K562 (cell line): ENCODE results near the gene PAFAH1B1. TPM values are rescaled to one million over a fixed set of nuclear protein-coding genes. Genes with fewer than 3 reads are reported as not detected.

Source experiments
- ATAC-seq: fragments of 200-7000 bp; cut with Tn5 transposase; 3 replicates; pipeline ENCODE4 v1.9.1; 2020; ENCODE audit warnings: moderate library complexity
- BruUV-seq: library from RNA; stranded (reverse); fragments of 400-500 nt; replicated peaks from 2 replicates; lab custom pipeline; 2021; lab: Mats Ljungman, UMichigan
- CTCF ChIA-PET: fragments of 300-600 bp; formaldehyde crosslinking; extraction: SDS; loops from one replicate; lab custom pipeline; 2021; ENCODE audit warnings: low intra/inter-chr PET ratio; lab: Yijun Ruan, JAX
- POLR2A ChIA-PET: fragments of 300-600, 350-650 bp; sonication (Branson Sonifier 250); formaldehyde crosslinking; extraction: SDS; loops from one replicate; lab custom pipeline; 2021; ENCODE audit warnings: antibody characterized with exemption, inconsistent platforms; lab: Yijun Ruan, JAX
- DNase-seq, 4 experiments: peaks; one replicate each; pipeline versions ENCODE4 v3.0.0 to v3.0.0-alpha.2; 2011 to 2018; ENCODE audit warnings: low spot score in 3 of 4, mixed read lengths in 3 of 4; ENCODE audit errors: extremely low read depth in 1 of 4
- FAIRE-seq: peaks from 2 replicates; lab custom pipeline; 2011; peaks lifted over from hg19 to GRCh38; lab: Jason Lieb, UNC
- H2AFZ ChIP-seq: 2 replicates; pipeline ENCODE4 v1.6.0; 2011; ENCODE audit warnings: low read depth, low read length, control low read depth, inconsistent platforms
- H3K27ac ChIP-seq: fragments of 200-600 bp; 3 replicates; pipeline ENCODE4 v1.8.0; 2011; ENCODE audit warnings: low read depth, mild to moderate bottlenecking, control low read depth, inconsistent platforms, low read length, moderate library complexity, mixed read lengths; ENCODE audit errors: extremely low read depth
- H3K27me3 ChIP-seq, 2 experiments: fragments of 300-600 bp in 1 of 2; 2 replicates in 1 of 2; 3 replicates in 1 of 2; pipeline versions ENCODE4 v1.6.0 to v1.8.0; 2011; ENCODE audit warnings: inconsistent platforms in 2 of 2, low read length in 2 of 2, mild to moderate bottlenecking in 1 of 2, mixed read lengths in 1 of 2, moderate library complexity in 1 of 2; ENCODE audit not compliant: control insufficient read depth in 2 of 2, insufficient read depth in 2 of 2
- H3K36me3 ChIP-seq: fragments of 300-600 bp; 3 replicates; pipeline ENCODE4 v1.8.0; 2011; ENCODE audit warnings: mild to moderate bottlenecking, low read length, inconsistent platforms; ENCODE audit not compliant: control insufficient read depth, insufficient read depth
- H3K4me1 ChIP-seq, 2 experiments: fragments of 200-600 bp in 1 of 2; replicated peaks in 1 of 2; 2 replicates in 1 of 2; 3 replicates in 1 of 2; pipeline versions ENCODE4 v1.5.1 to v1.8.0; 2011; ENCODE audit warnings: inconsistent platforms in 2 of 2, low read length in 2 of 2, mild to moderate bottlenecking in 1 of 2, mixed read lengths in 1 of 2, moderate library complexity in 1 of 2; ENCODE audit not compliant: control insufficient read depth in 2 of 2, insufficient read depth in 2 of 2
- H3K4me2 ChIP-seq: 2 replicates; pipeline ENCODE4 v1.6.1; 2011; ENCODE audit warnings: low read length, control low read depth, inconsistent platforms, mixed read lengths; ENCODE audit not compliant: insufficient read depth
- H3K4me3 ChIP-seq: fragments of 200-600 bp; sonication (generic), shearing (Covaris generic); 2 replicates; pipeline ENCODE4 v1.5.1; 2016; ENCODE audit warnings: control low read depth, inconsistent platforms
- H3K79me2 ChIP-seq: fragments of 200-600 bp; 3 replicates; pipeline ENCODE4 v1.8.0; 2011; ENCODE audit warnings: low read length, inconsistent platforms; ENCODE audit not compliant: control insufficient read depth, insufficient read depth
- H3K9ac ChIP-seq, 2 experiments: 2 replicates each; pipeline versions ENCODE4 v1.6.0 to v1.6.1; 2011; ENCODE audit warnings: low read depth in 2 of 2, low read length in 2 of 2, control low read depth in 1 of 2, inconsistent platforms in 1 of 2, mild to moderate bottlenecking in 1 of 2, mixed read lengths in 1 of 2; ENCODE audit not compliant: insufficient read depth in 1 of 2
- H3K9me1 ChIP-seq: one replicate; pipeline ENCODE4 v1.6.0; 2011; ENCODE audit warnings: inconsistent platforms, mild to moderate bottlenecking, low read length, moderate library complexity; ENCODE audit not compliant: control insufficient read depth, insufficient read depth
- H3K9me3 ChIP-seq: replicated peaks from 2 replicates; pipeline ENCODE4 v1.5.1; 2011; ENCODE audit warnings: low read depth, low read length, inconsistent platforms; ENCODE audit not compliant: control insufficient read depth, insufficient read depth
- H4K20me1 ChIP-seq: replicated peaks from 2 replicates; pipeline ENCODE4 v1.6.1; 2011; ENCODE audit warnings: low read length, inconsistent platforms, mixed read lengths; ENCODE audit not compliant: control insufficient read depth, insufficient read depth
- CREBBP ChIP-seq: IDR thresholded peaks from one replicate; pipeline ENCODE4 v1.6.1; 2012; ENCODE audit warnings: low read depth, mild to moderate bottlenecking, control low read depth, inconsistent platforms, low read length
- ELF4 ChIP-seq: fragments of 450-650 bp; formaldehyde crosslinking; IDR thresholded peaks from 2 replicates; pipeline ENCODE4 v1.4.0; 2022; ENCODE audit warnings: missing genetic modification characterization
- ETV1 ChIP-seq: fragments of 450-650 bp; conservative IDR thresholded peaks from 2 replicates; pipeline ENCODE4 v1.6.1; 2016; ENCODE audit warnings: missing genetic modification characterization, control low read depth, low read depth, missing compliant biosample characterization
- KDM5B ChIP-seq: fragments of 200-600 bp; sonication (generic); IDR thresholded peaks from 2 replicates; pipeline ENCODE4 v1.6.1; 2012; ENCODE audit warnings: low read depth, mild to moderate bottlenecking, moderate library complexity, low read length, control low read depth, inconsistent platforms; ENCODE audit not compliant: insufficient replicate concordance
- SIN3B ChIP-seq: fragments of 450-650 bp; IDR thresholded peaks from 2 replicates; pipeline ENCODE4 v1.6.1; 2017; ENCODE audit warnings: low read depth, mild to moderate bottlenecking, moderate library complexity
- SMAD1 ChIP-seq: fragments of 150-350 bp; IDR thresholded peaks from 2 replicates; pipeline ENCODE4 v1.6.1; 2014; ENCODE audit warnings: low read length, low read depth; ENCODE audit not compliant: partially characterized antibody
- TFAP4 ChIP-seq: sonication (generic); formaldehyde crosslinking; IDR thresholded peaks from 2 replicates; pipeline ENCODE4 v1.8.0; 2022; ENCODE audit warnings: missing genetic modification reagents, mild to moderate bottlenecking, moderate library complexity, borderline replicate concordance
- ZBTB5 ChIP-seq: fragments of 450-650 bp; IDR thresholded peaks from 2 replicates; pipeline ENCODE4 v1.6.1; 2017; ENCODE audit warnings: antibody characterized with exemption
- WGBS: fragments of 100-300 bp; shearing (Covaris generic); methylation state at CpG from one replicate; pipeline ENCODE4 v1.1.6; 2016; ENCODE audit warnings: low coverage, mixed read lengths; ENCODE audit not compliant: insufficient coverage; ENCODE audit errors: missing lambda C conversion rate; 5-methylcytosine and 5-hydroxymethylcytosine counted together
- in situ Hi-C: fragments of 300-500 bp; cut with MboI; formaldehyde crosslinking; loops from 4 replicates; pipeline ENCODE4 v1.15.0; 2018; ENCODE audit warnings: inconsistent platforms, mixed read lengths
- intact Hi-C: fragments of 100-400 bp; cut with micrococcal nuclease; formaldehyde crosslinking; loops from 2 replicates; pipeline ENCODE4 v1.14.2; 2022
- polyA plus RNA-seq, 8 experiments: library from polyadenylated mRNA; depleted of rRNA in 4 of 8; stranded (reverse) in 5 of 8; unstranded in 3 of 8; fragments of >200 nt; fragmentation: Nextera tagmentation in 2 of 8; fragmentation: Illumina TruSeq in 1 of 8; extraction: Ambion mirVana in 2 of 8; extraction: Trizol in 1 of 8; gene quantifications; 2 replicates each; pipeline versions ENCODE4 v1.2.1 to v1.2.3, GENCODE V29; 2011 to 2014; ENCODE audit warnings: inconsistent platforms in 1 of 8, missing spikeins in 1 of 8
- total RNA-seq, 7 experiments: library from RNA; depleted of rRNA in 6 of 7; stranded (reverse); fragments of >200 nt in 6 of 7; fragmentation: Illumina TruSeq in 2 of 7; extraction: Trizol in 2 of 7; gene quantifications; 2 replicates each; pipeline versions ENCODE4 v1.2.1 to v1.2.3, GENCODE V29; 2011 to 2021; ENCODE audit warnings: low replicate concordance in 1 of 7

The PAFAH1B1 gene
- total and polyA plus RNA-seq, 9 of the 15 experiments (the other 6 are each of a cell fraction or from before 2014, with no cell fraction given), result 23.3 to 66.4 (median 40.2) TPM

- ChIA-PET CTCF (no interaction called here), POLR2A (no interaction called here)
- Histone ChIP-seq H3K27ac (no peak overlapping the region), H2AFZ (no peak overlapping the region), H3K4me1 (no peaks in the 10 kb centered on the region), H3K27me3 (no peaks in the 10 kb centered on the region), H4K20me1 (no peaks in the 10 kb centered on the region), H3K9me1 (no peaks in the 10 kb centered on the region)
- FAIRE-seq, result no peak
- WGBS, result 98% methylated on average over 4 of the region's 6 CpGs
- DNase-seq, result no peak
- no TSS peak for BruUV-seq
- intact Hi-C loops, result no loop called here
- TF ChIP-seq ETV1 (tag) (no peak), SMAD1 (no peak), ZBTB5 (no peak), ELF4 (CRISPR knock-in tag) (no peak), TFAP4 (CRISPR knock-in tag) (no peak), KDM5B (no peak), CREBBP (no peak), SIN3B (no peak)
- TF ChIP-seq, all 486 proteins: peak for 0
- no peak overlapping the region for H3K4me2 ChIP-seq
- H3K36me3 ChIP-seq, result peaks cover 9% of the 10 kb centered on the region; the same call in 2 of the 3 replicates
- H3K79me2 ChIP-seq, result no peaks in the 10 kb centered on the region; the same call in 2 of the 3 replicates
- no peaks in the 10 kb centered on the region for H3K9me3 ChIP-seq
- in situ Hi-C loops, result no loop called here
- H3K9ac ChIP-seq, result no peak overlapping the region
- ATAC-seq, result no peak
- H3K4me3 ChIP-seq, result no peak overlapping the region
Measured at GRCh38 chr17:2647957-2648356, 54.5 kb downstream of the PAFAH1B1 start.
